ENCODE measurements around the gene RET. TPM values are rescaled to one million over a fixed set of nuclear protein-coding genes. Genes with fewer than 3 reads are reported as not detected.

The RET gene
- total RNA-seq, 1 experiment from 2014 or later, result not detected

GRCh38 chr10:43120116-43120928, 43.5 kb downstream of the RET start:
- TF ChIP-seq CTCF (IDR thresholded peaks at IDR 0.05; ENCODE audit: insufficient read depth in 1 of 2, low read depth in 1 of 2, low read length in 1 of 2, severe bottlenecking in 1 of 2, unreplicated experiment in 1 of 2), result no peak
- Mint-ChIP-seq H3K27ac (ENCODE audit: unreplicated experiment) (no peak overlapping the region), H3K4me1 (ENCODE audit: low read depth, unreplicated experiment) (no peaks in the 10 kb centered on the region), H3K9me3 (ENCODE audit: unreplicated experiment) (no peaks in the 10 kb centered on the region), H3K27me3 (ENCODE audit: insufficient read depth, unreplicated experiment) (peaks cover 20% of the 10 kb centered on the region), H3K4me3 (ENCODE audit: unreplicated experiment) (no peak overlapping the region), H3K36me3 (ENCODE audit: insufficient read depth, unreplicated experiment) (no peaks in the 10 kb centered on the region)
- Histone ChIP-seq H3K4me1 (no peaks in the 10 kb centered on the region), H3K9me3 (no peaks in the 10 kb centered on the region), H3K4me3 (ENCODE audit: low read depth, low read length) (no peak overlapping the region), H3K27me3 (replicated peaks; ENCODE audit: control insufficient read depth, insufficient read depth, low read length) (no peaks in the 10 kb centered on the region), H3K36me3 (ENCODE audit: control insufficient read depth, insufficient read depth, low read length) (no peaks in the 10 kb centered on the region)
- ChIA-PET POLR2A (no interaction called here), CTCF (interaction anchor here (0.6 kb wide), 1 partner anchor 82 kb away, joined by 3 read pairs; no protein-coding TSS in a partner anchor)
- intact Hi-C loops (cut with micrococcal nuclease; ENCODE audit: unreplicated experiment), result no loop called here
- BruUV-seq (replicated peaks), result no TSS peak
- DNase-seq, result no peak

GRCh38 chr10:43120929-43121314, 44.1 kb downstream of the RET start:
- intact Hi-C loops (cut with micrococcal nuclease; ENCODE audit: unreplicated experiment), result no loop called here
- Mint-ChIP-seq H3K27ac (ENCODE audit: unreplicated experiment) (no peak overlapping the region), H3K36me3 (ENCODE audit: insufficient read depth, unreplicated experiment) (no peaks in the 10 kb centered on the region), H3K4me1 (ENCODE audit: low read depth, unreplicated experiment) (no peaks in the 10 kb centered on the region), H3K9me3 (ENCODE audit: unreplicated experiment) (no peaks in the 10 kb centered on the region), H3K27me3 (ENCODE audit: insufficient read depth, unreplicated experiment) (peaks cover 20% of the 10 kb centered on the region), H3K4me3 (ENCODE audit: unreplicated experiment) (no peak overlapping the region)
- Histone ChIP-seq H3K36me3 (ENCODE audit: control insufficient read depth, insufficient read depth, low read length) (no peaks in the 10 kb centered on the region), H3K4me3 (ENCODE audit: low read depth, low read length) (no peak overlapping the region), H3K9me3 (no peaks in the 10 kb centered on the region), H3K27me3 (replicated peaks; ENCODE audit: control insufficient read depth, insufficient read depth, low read length) (no peaks in the 10 kb centered on the region; the same call in 1 of the 2 replicates), H3K4me1 (no peaks in the 10 kb centered on the region)
- CTCF ChIA-PET, result no interaction called here
- no peak for DNase-seq
- POLR2A ChIA-PET, result no interaction called here
- BruUV-seq (replicated peaks), result no TSS peak
- TF ChIP-seq CTCF (IDR thresholded peaks at IDR 0.05; ENCODE audit: insufficient read depth in 1 of 2, low read depth in 1 of 2, low read length in 1 of 2, severe bottlenecking in 1 of 2, unreplicated experiment in 1 of 2), result no peak

- BruUV-seq (replicated peaks), result no TSS peak
- Mint-ChIP-seq H3K4me3 (ENCODE audit: unreplicated experiment) (no peak overlapping the region), H3K27me3 (ENCODE audit: insufficient read depth, unreplicated experiment) (peaks cover 20% of the 10 kb centered on the region), H3K4me1 (ENCODE audit: low read depth, unreplicated experiment) (no peaks in the 10 kb centered on the region), H3K27ac (ENCODE audit: unreplicated experiment) (no peak overlapping the region), H3K9me3 (ENCODE audit: unreplicated experiment) (no peaks in the 10 kb centered on the region), H3K36me3 (ENCODE audit: insufficient read depth, unreplicated experiment) (no peaks in the 10 kb centered on the region)
- Histone ChIP-seq H3K4me1 (no peaks in the 10 kb centered on the region), H3K36me3 (ENCODE audit: control insufficient read depth, insufficient read depth, low read length) (no peaks in the 10 kb centered on the region), H3K4me3 (ENCODE audit: low read depth, low read length) (no peak overlapping the region), H3K27me3 (replicated peaks; ENCODE audit: control insufficient read depth, insufficient read depth, low read length) (no peaks in the 10 kb centered on the region; the same call in 1 of the 2 replicates), H3K9me3 (no peaks in the 10 kb centered on the region)
- DNase-seq, result no peak
- TF ChIP-seq CTCF (IDR thresholded peaks at IDR 0.05; ENCODE audit: insufficient read depth in 1 of 2, low read depth in 1 of 2, low read length in 1 of 2, severe bottlenecking in 1 of 2, unreplicated experiment in 1 of 2), result no peak
- intact Hi-C loops (cut with micrococcal nuclease; ENCODE audit: unreplicated experiment), result no loop called here
- ChIA-PET CTCF (no interaction called here), POLR2A (no interaction called here)
Observed at GRCh38 chr10:43121444-43121843, 44.6 kb downstream of the RET start.
